GM19043 (cell line): ENCODE data around the gene SEZ6L.

Experiments
- ATAC-seq: cut with Tn5 transposase; IDR thresholded peaks from one replicate; pipeline ENCODE4 v1.9.1; 2021; ENCODE audit warnings: low read depth; ENCODE audit not compliant: unreplicated experiment

The SEZ6L gene

GRCh38 chr22:26291940-26292666, 122.8 kb downstream of the SEZ6L start:
- ATAC-seq: no peak

GRCh38 chr22:26292667-26292995, 123.4 kb downstream of the SEZ6L start:
- ATAC-seq: no peak

- no peak for ATAC-seq
These were observed 126.4 kb downstream of the SEZ6L start for GRCh38 chr22:26295563-26296126.

- no peak for ATAC-seq
These were observed 129.5 kb downstream of the SEZ6L start for GRCh38 chr22:26298605-26299310.

GRCh38 chr22:26302726-26303125, 133.5 kb downstream of the SEZ6L start:
- ATAC-seq: no peak

- ATAC-seq: no peak
These were observed 134.2 kb downstream of the SEZ6L start for GRCh38 chr22:26303475-26303874.

GRCh38 chr22:26304730-26305129, 135.5 kb downstream of the SEZ6L start:
- ATAC-seq: no peak

- ATAC-seq: no peak
These were observed 139.2 kb downstream of the SEZ6L start for GRCh38 chr22:26308467-26308866.

- ATAC-seq: no peak
These were observed 141.4 kb downstream of the SEZ6L start for GRCh38 chr22:26310616-26311015.

- ATAC-seq: no peak
These were observed 144.0 kb downstream of the SEZ6L start for GRCh38 chr22:26313291-26313690.

- no peak for ATAC-seq
These were observed 144.9 kb downstream of the SEZ6L start for GRCh38 chr22:26314171-26314570.

- no peak for ATAC-seq
These were observed 145.4 kb downstream of the SEZ6L start for GRCh38 chr22:26314656-26315055.

- no peak for ATAC-seq
These were observed 147.5 kb downstream of the SEZ6L start for GRCh38 chr22:26316732-26317285.

- ATAC-seq: no peak
These were observed 149.7 kb downstream of the SEZ6L start for GRCh38 chr22:26318975-26319374.

- no peak for ATAC-seq
These were observed 151.2 kb downstream of the SEZ6L start for GRCh38 chr22:26320447-26320846.

- no peak for ATAC-seq
These were observed 152.2 kb downstream of the SEZ6L start for GRCh38 chr22:26321469-26321913.

GRCh38 chr22:26322179-26322905, 153.1 kb downstream of the SEZ6L start:
- ATAC-seq: no peak

GRCh38 chr22:26323013-26323412, 153.8 kb downstream of the SEZ6L start:
- no peak for ATAC-seq

GRCh38 chr22:26324150-26324549, 154.9 kb downstream of the SEZ6L start:
- no peak for ATAC-seq

GRCh38 chr22:26325641-26326040, 156.4 kb downstream of the SEZ6L start:
- no peak for ATAC-seq

GRCh38 chr22:26326803-26327202, 157.5 kb downstream of the SEZ6L start:
- no peak for ATAC-seq
